ENCODE data around the gene GIGYF2.

GRCh38 chr2:232741294-232741693, 44.2 kb downstream of the GIGYF2 start:
- no peak for TF ChIP-seq POLR2AphosphoS5 (IDR thresholded peaks at IDR 0.05; ENCODE audit: low read depth, low read length)
- no peak for TF ChIP-seq REST (IDR thresholded peaks at IDR 0.05; ENCODE audit: insufficient read depth in 1 of 2, low read depth in 2 of 2, low read length in 2 of 2)
- no peak for TF ChIP-seq FOXP2 (optimal IDR thresholded peaks at IDR 0.05; ENCODE audit: borderline replicate concordance, extremely low read depth, extremely low read length, insufficient read depth)
- TF ChIP-seq TAF1 (IDR thresholded peaks at IDR 0.05; ENCODE audit: borderline replicate concordance, insufficient read depth, low read length): no peak
- no peak for TF ChIP-seq SIN3A (IDR thresholded peaks at IDR 0.05; ENCODE audit: borderline replicate concordance, insufficient read depth, low read length)

Data from PFSK-1 (cell line).